PC-9 (cell line): ENCODE data around the gene FAM209B. TPM values are rescaled to one million over a fixed set of nuclear protein-coding genes. Genes with fewer than 3 reads are reported as not detected.

Source experiments
- BruUV-seq: library from RNA; stranded (reverse); fragments of 400-500 nt; replicated peaks from 2 replicates; lab custom pipeline; 2021; lab: Mats Ljungman, UMichigan
- CTCF ChIA-PET: fragments of 300-600 bp; sonication (Branson Sonifier 250); formaldehyde crosslinking; loops from one replicate; lab custom pipeline; 2022; ENCODE audit warnings: antibody characterized with exemption; lab: Charles Lee
- POLR2A ChIA-PET: fragments of 300-600 bp; sonication (Branson Sonifier 250); formaldehyde crosslinking; loops from one replicate; lab custom pipeline; 2022; ENCODE audit warnings: antibody characterized with exemption; ENCODE audit not compliant: unreplicated experiment; lab: Charles Lee
- DNase-seq, 2 experiments: peaks; one replicate each; pipeline versions ENCODE4 v3.0.0 to v3.0.0-alpha.2; 2015 to 2022; ENCODE audit warnings: mixed read lengths in 1 of 2
- H2AFZ ChIP-seq: fragments of 200-600 bp; sonication (generic); 2 replicates; pipeline ENCODE4 v1.8.1; 2017; ENCODE audit warnings: antibody characterized with exemption
- H3F3A ChIP-seq: fragments of 200-600 bp; sonication (generic); 2 replicates; pipeline ENCODE4 v1.8.1; 2017; ENCODE audit warnings: antibody characterized with exemption, mild to moderate bottlenecking, low read depth; ENCODE audit not compliant: insufficient read depth
- H3K27ac ChIP-seq: fragments of 200-600 bp; sonication (generic); 2 replicates; pipeline ENCODE4 v1.6.1; 2016; ENCODE audit warnings: mixed run types
- H3K27me3 ChIP-seq: fragments of 200-600 bp; sonication (generic); 2 replicates; pipeline ENCODE4 v1.6.1; 2016; ENCODE audit warnings: low read depth, mixed run types; ENCODE audit not compliant: insufficient read depth
- H3K36me3 ChIP-seq: fragments of 200-600 bp; sonication (generic); 2 replicates; pipeline ENCODE4 v1.6.1; 2016; ENCODE audit warnings: low read depth, mixed run types
- H3K4me1 ChIP-seq: fragments of 200-600 bp; sonication (generic); replicated peaks from 2 replicates; pipeline ENCODE4 v1.6.1; 2016; ENCODE audit warnings: mixed run types; ENCODE audit not compliant: insufficient read depth
- H3K4me2 ChIP-seq: fragments of 200-600 bp; sonication (generic); 2 replicates; pipeline ENCODE4 v1.6.1; 2017; ENCODE audit warnings: mixed run types
- H3K4me3 ChIP-seq: fragments of 200-600 bp; sonication (generic); 2 replicates; pipeline ENCODE4 v1.6.1; 2016; ENCODE audit warnings: mixed run types
- H3K79me2 ChIP-seq: fragments of 200-600 bp; sonication (generic); 2 replicates; pipeline ENCODE4 v1.6.1; 2017; ENCODE audit warnings: low read depth, mixed run types
- H3K9me2 ChIP-seq: fragments of 200-600 bp; sonication (generic); 2 replicates; pipeline ENCODE4 v1.8.1; 2017; ENCODE audit warnings: mild to moderate bottlenecking; ENCODE audit not compliant: insufficient read depth
- H3K9me3 ChIP-seq: fragments of 200-600 bp; sonication (generic); 2 replicates; pipeline ENCODE4 v1.8.1; 2016; ENCODE audit warnings: low read depth; ENCODE audit not compliant: insufficient read depth
- H4K20me1 ChIP-seq: fragments of 200-600 bp; sonication (generic); 2 replicates; pipeline ENCODE4 v1.8.1; 2017; ENCODE audit not compliant: insufficient read depth
- EZH2 ChIP-seq: fragments of 200-600 bp; sonication (generic); IDR thresholded peaks from 2 replicates; pipeline ENCODE4 v1.8.0; 2017; ENCODE audit warnings: antibody characterized with exemption, low read depth
- intact Hi-C: fragments of 100-400 bp; cut with micrococcal nuclease; formaldehyde crosslinking; loops from one replicate; pipeline ENCODE4 v1.10.0; 2022; ENCODE audit not compliant: unreplicated experiment
- total RNA-seq: library from RNA; stranded (reverse); gene quantifications from 2 replicates; pipeline ENCODE4 v1.2.3, GENCODE V29; 2021
- TF ChIP-seq, protein P1 (sequence below): fragments of 200-600 bp; sonication (generic); conservative IDR thresholded peaks from 2 replicates; pipeline ENCODE4 v1.6.1; 2017; ENCODE audit warnings: mixed run types, antibody characterized with exemption, mild to moderate bottlenecking, moderate library complexity

The FAM209B gene
- total RNA-seq, 1 experiment from 2014 or later = not detected

DNA sequence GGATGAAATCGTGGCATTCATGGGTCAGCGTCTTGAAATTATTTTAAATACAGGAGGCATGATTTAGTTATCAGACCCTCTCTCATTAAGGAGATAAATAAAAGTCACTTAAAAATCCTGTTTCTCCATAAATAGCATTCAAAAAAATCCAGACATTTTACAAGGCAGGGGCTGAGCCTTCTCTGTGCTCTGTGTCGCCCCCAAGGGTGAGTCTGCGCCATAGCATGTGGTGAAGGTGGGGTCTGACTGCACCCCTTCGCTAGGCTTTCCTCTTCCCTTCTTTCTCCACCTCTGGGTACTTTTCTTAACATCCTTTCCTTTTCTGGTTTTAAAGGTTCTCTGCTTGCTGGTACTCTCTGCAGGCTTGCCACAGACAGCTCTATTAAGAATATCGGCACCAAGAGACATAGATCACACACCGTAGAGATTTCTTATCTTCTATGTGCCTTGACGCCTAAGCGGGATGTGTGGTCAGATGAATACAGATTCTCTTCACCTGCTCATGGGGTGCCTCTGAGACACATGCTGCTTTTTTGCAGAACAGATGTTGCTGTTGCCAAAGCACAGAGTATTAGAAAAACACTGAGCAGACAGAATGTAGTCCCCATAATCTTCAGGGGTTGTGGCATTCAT lies 28.6 kb upstream of the FAM209B start:
- no peak for DNase-seq
- H3F3A ChIP-seq = no peaks in the 10 kb centered on the region
- ChIA-PET POLR2A (no interaction called here), CTCF (no interaction called here)
- no peaks in the 10 kb centered on the region for H3K4me1 ChIP-seq
- no peaks in the 10 kb centered on the region for H3K9me3 ChIP-seq
- intact Hi-C loops = no loop called here
- H3K4me2 ChIP-seq = no peak overlapping the region
- no peaks in the 10 kb centered on the region for H3K79me2 ChIP-seq
- TF ChIP-seq, protein P1, sequence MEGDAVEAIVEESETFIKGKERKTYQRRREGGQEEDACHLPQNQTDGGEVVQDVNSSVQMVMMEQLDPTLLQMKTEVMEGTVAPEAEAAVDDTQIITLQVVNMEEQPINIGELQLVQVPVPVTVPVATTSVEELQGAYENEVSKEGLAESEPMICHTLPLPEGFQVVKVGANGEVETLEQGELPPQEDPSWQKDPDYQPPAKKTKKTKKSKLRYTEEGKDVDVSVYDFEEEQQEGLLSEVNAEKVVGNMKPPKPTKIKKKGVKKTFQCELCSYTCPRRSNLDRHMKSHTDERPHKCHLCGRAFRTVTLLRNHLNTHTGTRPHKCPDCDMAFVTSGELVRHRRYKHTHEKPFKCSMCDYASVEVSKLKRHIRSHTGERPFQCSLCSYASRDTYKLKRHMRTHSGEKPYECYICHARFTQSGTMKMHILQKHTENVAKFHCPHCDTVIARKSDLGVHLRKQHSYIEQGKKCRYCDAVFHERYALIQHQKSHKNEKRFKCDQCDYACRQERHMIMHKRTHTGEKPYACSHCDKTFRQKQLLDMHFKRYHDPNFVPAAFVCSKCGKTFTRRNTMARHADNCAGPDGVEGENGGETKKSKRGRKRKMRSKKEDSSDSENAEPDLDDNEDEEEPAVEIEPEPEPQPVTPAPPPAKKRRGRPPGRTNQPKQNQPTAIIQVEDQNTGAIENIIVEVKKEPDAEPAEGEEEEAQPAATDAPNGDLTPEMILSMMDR = peak; percentile 63
- no peak for TF ChIP-seq EZH2
- no peak overlapping the region for H2AFZ ChIP-seq
- no peaks in the 10 kb centered on the region for H3K9me2 ChIP-seq
- 0 out of 2 replicates have a peak, but pooled peaks cover 8% of the 10 kb centered on the region for H3K36me3 ChIP-seq
- H3K4me3 ChIP-seq = no peak overlapping the region
- H4K20me1 ChIP-seq = no peaks in the 10 kb centered on the region; the same call in 1 of the 2 replicates
- no peak overlapping the region for H3K27ac ChIP-seq
- no peaks in the 10 kb centered on the region for H3K27me3 ChIP-seq
- BruUV-seq = no TSS peak

DNA sequence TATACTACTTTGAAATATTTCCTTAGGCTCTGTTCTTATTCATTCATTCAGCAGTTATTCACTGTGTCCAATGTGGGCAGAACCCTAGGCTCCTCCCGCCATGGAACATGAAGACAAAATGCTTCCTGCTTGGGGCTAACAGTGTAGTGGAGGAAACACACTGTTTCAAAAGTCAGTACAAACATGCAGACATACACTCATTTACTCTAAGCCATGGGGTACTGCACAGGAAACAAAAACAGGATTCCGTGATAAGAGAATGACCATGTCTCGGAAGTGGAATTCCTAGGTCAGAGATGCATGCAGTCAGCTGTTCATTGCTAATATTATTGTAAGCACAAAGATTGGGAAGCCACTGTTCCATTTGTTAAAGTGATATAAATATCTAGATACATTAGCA lies 26.9 kb upstream of the FAM209B start:
- H3K9me2 ChIP-seq = no peaks in the 10 kb centered on the region
- H4K20me1 ChIP-seq = no peaks in the 10 kb centered on the region; the same call in 1 of the 2 replicates
- H3K4me2 ChIP-seq = no peak overlapping the region
- no peak overlapping the region for H3K4me3 ChIP-seq
- H2AFZ ChIP-seq = no peak overlapping the region
- TF ChIP-seq EZH2 = no peak
- TF ChIP-seq, protein P1 = no peak
- H3K36me3 ChIP-seq = 0 out of 2 replicates have a peak, but pooled peaks cover 8% of the 10 kb centered on the region
- H3K27ac ChIP-seq = no peak overlapping the region
- DNase-seq = no peak
- intact Hi-C loops = no loop called here
- no peaks in the 10 kb centered on the region for H3K9me3 ChIP-seq
- POLR2A ChIA-PET = no interaction called here
- no TSS peak for BruUV-seq
- no peaks in the 10 kb centered on the region for H3K4me1 ChIP-seq
- H3F3A ChIP-seq = no peaks in the 10 kb centered on the region
- no peaks in the 10 kb centered on the region for H3K27me3 ChIP-seq
- H3K79me2 ChIP-seq = no peaks in the 10 kb centered on the region
- CTCF ChIA-PET = no interaction called here

DNA sequence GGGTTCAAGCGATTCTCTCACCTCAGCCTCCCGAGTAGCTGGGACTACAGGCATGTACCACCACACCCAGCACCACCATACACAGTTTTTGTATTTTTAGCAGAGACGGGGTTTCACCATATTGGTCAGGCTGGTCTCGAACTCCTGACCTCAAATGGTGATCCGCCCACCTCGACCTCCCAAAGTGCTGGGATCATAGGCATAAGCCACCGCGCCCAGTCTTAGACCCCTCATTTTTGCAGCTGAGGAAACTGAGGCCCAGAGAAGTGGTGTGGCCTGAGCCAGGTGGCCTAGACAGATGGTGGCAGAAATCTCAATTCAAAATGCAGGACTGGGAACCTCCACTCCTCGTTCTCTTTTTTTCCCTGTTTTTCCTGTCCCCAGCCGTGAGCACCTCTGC lies 21.1 kb upstream of the FAM209B start:
- no peak overlapping the region for H2AFZ ChIP-seq
- H3K4me1 ChIP-seq = no peaks in the 10 kb centered on the region
- H3K9me3 ChIP-seq = no peaks in the 10 kb centered on the region
- H3K36me3 ChIP-seq = no peaks in the 10 kb centered on the region
- H3F3A ChIP-seq = no peaks in the 10 kb centered on the region
- no peak for TF ChIP-seq EZH2
- TF ChIP-seq, protein P1 = no peak
- H3K27me3 ChIP-seq = no peaks in the 10 kb centered on the region
- POLR2A ChIA-PET = no interaction called here
- no peak overlapping the region for H3K4me2 ChIP-seq
- H3K9me2 ChIP-seq = no peaks in the 10 kb centered on the region
- CTCF ChIA-PET = no interaction called here
- no peak overlapping the region for H3K27ac ChIP-seq
- peaks cover 4% of the 10 kb centered on the region; the same call in 1 of the 2 replicates for H4K20me1 ChIP-seq
- DNase-seq = no peak
- no peak overlapping the region for H3K4me3 ChIP-seq
- no TSS peak for BruUV-seq
- intact Hi-C loops = no loop called here
- no peaks in the 10 kb centered on the region for H3K79me2 ChIP-seq
